Coronary artery (tissue), 2 donors: ENCODE measurements around the gene SLC7A11.
"Not testable (repeated sequence)": the region's sequence is repeated elsewhere in the genome, so short reads cannot be mapped to it uniquely, and the experiment has no call there.

Experiments
- DNase-seq: peaks from one replicate; pipeline ENCODE4 v3.0.0-alpha.2; 2017; ENCODE audit warnings: low spot score
- H3K27ac ChIP-seq, 2 donors: fragments of 200-600 bp; sonication (generic); one replicate each; pipeline ENCODE4 v1.5.1; 2016 to 2019
- H3K4me3 ChIP-seq: fragments of 200-600 bp; sonication (generic); 2 replicates; pipeline ENCODE4 v1.5.1; 2016; ENCODE audit warnings: mild to moderate bottlenecking, moderate library complexity
- CTCF ChIP-seq: fragments of 200-600 bp; sonication (generic); IDR thresholded peaks from one replicate; pipeline ENCODE4 v1.5.1; 2019; ENCODE audit warnings: antibody characterized with exemption

SLC7A11 gene

GRCh38 chr4:138247643-138248042 lies 5.5 kb upstream of the SLC7A11 start:
- no peak for TF ChIP-seq CTCF

GRCh38 chr4:138243369-138243768 lies 1.2 kb upstream of the SLC7A11 start:
- Histone ChIP-seq H3K4me3 (no peak overlapping the region), H3K27ac (no peak overlapping the region)
- no peak for DNase-seq
- no peak for TF ChIP-seq CTCF

More at GRCh38 chr4:138247643-138248042, 5.5 kb upstream of the SLC7A11 start:
- Histone ChIP-seq H3K27ac (no peak overlapping the region), H3K4me3 (no peak overlapping the region)
- no peak for DNase-seq

DNA sequence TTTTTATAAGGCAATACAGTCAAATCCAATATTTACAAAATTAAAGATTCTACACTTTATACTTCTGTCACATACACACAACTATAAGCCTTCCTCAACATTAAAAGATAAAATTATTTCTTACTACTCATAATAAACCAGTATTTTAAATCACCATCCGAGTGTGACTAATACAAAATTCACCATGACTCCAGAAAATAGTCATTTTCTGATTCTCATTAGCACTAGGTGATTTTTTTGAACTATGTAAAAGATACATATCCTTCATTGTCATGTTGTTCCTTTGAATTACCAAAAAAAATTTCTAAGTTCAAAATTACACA lies 646 bp upstream of the SLC7A11 start:
- H3K27ac ChIP-seq: no peak overlapping the region
- peak overlapping the region; percentile 61 for H3K4me3 ChIP-seq
- no peak for TF ChIP-seq CTCF
- no peak for DNase-seq

DNA sequence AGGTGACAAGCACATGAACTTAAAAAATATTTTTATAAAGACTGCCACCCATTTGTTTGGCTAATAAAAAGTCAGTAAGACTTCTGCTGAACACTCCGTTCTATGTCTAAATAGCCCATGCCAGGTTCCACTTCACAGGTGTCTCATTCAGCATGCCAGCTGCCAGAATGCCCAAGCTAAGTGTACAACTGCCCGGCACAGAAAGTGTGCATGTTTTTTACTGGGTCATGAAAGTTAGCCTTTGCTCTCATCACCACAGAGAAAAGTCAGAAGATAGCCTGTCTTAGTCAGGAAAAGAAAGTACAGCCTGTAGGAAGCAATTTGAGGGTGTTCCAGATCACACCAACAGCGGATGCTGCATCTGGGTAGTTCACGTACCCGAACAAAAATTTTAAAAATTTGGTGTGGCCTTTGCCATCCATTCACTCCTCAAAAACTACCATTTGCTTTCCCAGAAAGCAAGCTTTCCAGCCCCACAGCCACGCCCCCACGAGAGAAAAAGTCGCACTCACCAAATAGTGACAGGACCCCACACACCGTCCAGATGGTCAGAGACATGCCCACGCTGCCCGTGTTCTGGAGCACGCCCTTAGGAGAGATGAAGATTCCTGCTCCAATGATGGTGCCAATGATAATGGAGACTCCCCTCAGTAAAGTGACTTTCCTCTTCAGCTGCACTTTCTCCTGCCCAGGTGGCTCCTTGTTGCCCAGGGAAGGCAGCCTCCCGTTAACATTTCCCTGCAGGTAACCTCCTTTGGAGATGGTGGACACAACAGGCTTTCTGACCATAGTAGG lies 671 bp downstream of the SLC7A11 start:
- H3K27ac ChIP-seq: peak overlapping the region; percentile 9 to 16
- no peak for DNase-seq

DNA sequence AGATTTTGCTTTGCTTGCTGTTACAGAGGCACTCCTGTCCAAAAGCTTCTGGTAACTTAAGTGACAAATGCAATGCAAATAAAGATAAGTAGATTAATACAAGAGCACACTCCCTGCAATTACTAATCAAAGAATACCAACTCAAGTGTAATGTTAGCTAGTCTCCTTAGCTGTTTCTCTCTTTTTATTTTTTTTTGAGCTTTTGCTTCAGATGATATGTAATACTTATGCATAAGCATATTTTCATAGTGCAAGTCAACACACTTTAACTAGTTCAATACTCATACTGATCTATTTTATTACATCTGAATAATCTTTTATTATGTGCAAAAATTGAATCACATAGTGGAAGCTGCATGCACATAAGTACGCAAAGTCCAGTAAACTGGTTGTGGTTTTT lies 2.7 kb downstream of the SLC7A11 start:
- H3K27ac ChIP-seq: no peak overlapping the region
- DNase-seq: no peak
- no peak overlapping the region for H3K4me3 ChIP-seq
- no peak for TF ChIP-seq CTCF

More for the DNA sequence above, 671 bp downstream of the SLC7A11 start:
- peak overlapping the region; percentile 61 for H3K4me3 ChIP-seq
- no peak for TF ChIP-seq CTCF

GRCh38 chr4:138238521-138239292 lies 3.4 kb downstream of the SLC7A11 start:
- H3K4me3 ChIP-seq: no peak overlapping the region
- DNase-seq: no peak

GRCh38 chr4:138237132-138237531 lies 5.0 kb downstream of the SLC7A11 start:
- H3K27ac ChIP-seq, DNase-seq, H3K4me3 ChIP-seq: not testable (repeated sequence)

More at GRCh38 chr4:138238521-138239292, 3.4 kb downstream of the SLC7A11 start:
- TF ChIP-seq CTCF: no peak
- H3K27ac ChIP-seq: no peak overlapping the region
